GM13976 (cell line): ENCODE measurements around the gene RAET1G.
A peak's percentile ranks its signal among the peaks of the same experiment; 100 is the strongest.
"Not testable (repeated sequence)": the region's sequence is repeated elsewhere in the genome, so short reads cannot be mapped to it uniquely, and the experiment has no call there.

Experiments used
- DNase-seq: peaks from one replicate; pipeline ENCODE4 v3.0.0; 2012; ENCODE audit warnings: low spot score
- in situ Hi-C: fragments of 300-500 bp; cut with MboI; formaldehyde crosslinking; loops from one replicate; pipeline ENCODE4 v1.12.0; 2022; ENCODE audit warnings: low sequenced_read_pairs, mixed read lengths, inconsistent platforms; ENCODE audit not compliant: unreplicated experiment
- TF ChIP-seq, protein P1 (sequence below): IDR thresholded peaks from 2 replicates; pipeline ENCODE4 v1.5.1; 2012; ENCODE audit warnings: borderline replicate concordance, mild to moderate bottlenecking; ENCODE audit not compliant: insufficient read depth; ENCODE audit errors: extremely low read depth, missing control alignments, control extremely low read depth

The RAET1G gene

GRCh38 chr6:149939909-149940671 is 17.2 kb upstream of the RAET1G start:
- in situ Hi-C loops = loop anchor here (5.0 kb wide), 1 partner anchor 67 kb away; no protein-coding TSS in a partner anchor
- no peak for DNase-seq

DNA sequence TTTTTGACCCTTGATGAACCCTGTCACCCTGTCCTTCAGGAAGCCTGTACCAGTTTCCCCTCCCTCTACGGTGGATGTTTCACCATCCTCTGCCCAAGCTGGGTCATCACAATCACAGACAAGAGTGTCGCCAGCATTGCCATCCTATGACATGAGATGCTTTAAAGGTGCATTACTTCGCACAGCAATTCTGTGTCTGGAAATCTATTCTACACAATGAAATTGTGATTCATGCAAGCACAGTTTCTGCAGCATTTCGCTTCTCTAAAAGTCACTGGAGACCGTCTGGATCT is 16.4 kb upstream of the RAET1G start:
- DNase-seq = no peak
- TF ChIP-seq, protein P1, sequence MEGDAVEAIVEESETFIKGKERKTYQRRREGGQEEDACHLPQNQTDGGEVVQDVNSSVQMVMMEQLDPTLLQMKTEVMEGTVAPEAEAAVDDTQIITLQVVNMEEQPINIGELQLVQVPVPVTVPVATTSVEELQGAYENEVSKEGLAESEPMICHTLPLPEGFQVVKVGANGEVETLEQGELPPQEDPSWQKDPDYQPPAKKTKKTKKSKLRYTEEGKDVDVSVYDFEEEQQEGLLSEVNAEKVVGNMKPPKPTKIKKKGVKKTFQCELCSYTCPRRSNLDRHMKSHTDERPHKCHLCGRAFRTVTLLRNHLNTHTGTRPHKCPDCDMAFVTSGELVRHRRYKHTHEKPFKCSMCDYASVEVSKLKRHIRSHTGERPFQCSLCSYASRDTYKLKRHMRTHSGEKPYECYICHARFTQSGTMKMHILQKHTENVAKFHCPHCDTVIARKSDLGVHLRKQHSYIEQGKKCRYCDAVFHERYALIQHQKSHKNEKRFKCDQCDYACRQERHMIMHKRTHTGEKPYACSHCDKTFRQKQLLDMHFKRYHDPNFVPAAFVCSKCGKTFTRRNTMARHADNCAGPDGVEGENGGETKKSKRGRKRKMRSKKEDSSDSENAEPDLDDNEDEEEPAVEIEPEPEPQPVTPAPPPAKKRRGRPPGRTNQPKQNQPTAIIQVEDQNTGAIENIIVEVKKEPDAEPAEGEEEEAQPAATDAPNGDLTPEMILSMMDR = no peak
- in situ Hi-C loops = loop anchor here (5.0 kb wide), 1 partner anchor 68 kb away; no protein-coding TSS in a partner anchor

More at GRCh38 chr6:149939909-149940671, 17.2 kb upstream of the RAET1G start:
- TF ChIP-seq, protein P1 = no peak

GRCh38 chr6:149938571-149939355 is 15.8 kb upstream of the RAET1G start:
- TF ChIP-seq, protein P1 = no peak
- peak; percentile 87 for DNase-seq
- in situ Hi-C loops = loop anchor here (5.0 kb wide), 1 partner anchor 69 kb away; no protein-coding TSS in a partner anchor

GRCh38 chr6:149938013-149938570 is 15.2 kb upstream of the RAET1G start:
- in situ Hi-C loops = loop anchor here (5.0 kb wide), 1 partner anchor 69 kb away; no protein-coding TSS in a partner anchor
- DNase-seq = not testable (repeated sequence)

DNA sequence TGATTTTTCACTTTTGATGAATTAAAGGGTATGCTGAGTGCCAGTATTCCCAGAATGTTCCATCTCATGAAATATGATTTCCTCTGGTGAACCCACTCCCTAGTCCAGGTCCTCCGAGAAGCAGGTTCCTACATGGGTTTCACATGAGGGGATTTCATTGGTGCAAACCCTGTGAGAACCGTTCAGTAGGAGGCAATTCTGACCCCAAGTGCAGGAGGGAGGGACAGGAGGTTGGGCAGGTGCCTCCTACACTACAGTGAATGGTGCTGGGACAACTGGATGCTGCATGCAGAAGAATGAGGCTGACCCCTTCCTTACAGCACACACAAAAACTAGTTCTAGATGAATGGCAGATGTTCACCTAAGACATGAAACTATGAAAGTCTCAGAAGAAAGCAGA is 13.8 kb upstream of the RAET1G start:
- in situ Hi-C loops = loop anchor here (5.0 kb wide), 1 partner anchor 71 kb away; no protein-coding TSS in a partner anchor
- TF ChIP-seq, protein P1 = no peak
- DNase-seq = no peak

GRCh38 chr6:149935668-149936067 is 12.7 kb upstream of the RAET1G start:
- in situ Hi-C loops = loop anchor here (5.0 kb wide), 1 partner anchor 72 kb away; no protein-coding TSS in a partner anchor
- TF ChIP-seq, protein P1 = no peak
- DNase-seq = no peak
